B cell (primary cell): ENCODE measurements around the gene MCHR2. TPM values are rescaled to one million over a fixed set of nuclear protein-coding genes. Genes with fewer than 3 reads are reported as not detected.

ENCODE experiments used
- ATAC-seq: fragments of 200-7000 bp; cut with Tn5 transposase; one replicate; pipeline ENCODE4 v1.10.0; 2021; ENCODE audit warnings: low read depth, mild to moderate bottlenecking, moderate number of reproducible peaks, moderate library complexity
- CTCF ChIA-PET: fragments of 350-600 bp; sonication (Branson Sonifier 250); formaldehyde crosslinking; loops from one replicate; lab custom pipeline; 2021; ENCODE audit warnings: antibody characterized with exemption, inconsistent platforms; lab: Charles Lee
- POLR2A ChIA-PET: fragments of 350-600 bp; sonication (Branson Sonifier 250); formaldehyde crosslinking; loops from one replicate; lab custom pipeline; 2021; ENCODE audit warnings: antibody characterized with exemption; lab: Charles Lee
- DNase-seq: peaks from one replicate; pipeline ENCODE4 v3.0.0; 2013
- H2AFZ ChIP-seq: 2 replicates; pipeline ENCODE4 v1.6.1; 2012; ENCODE audit warnings: mild to moderate bottlenecking, low read depth, low read length; ENCODE audit not compliant: insufficient read depth, poor library complexity, severe bottlenecking
- H3K27ac ChIP-seq, 2 donors: 1 replicate in 1 of 2; 2 replicates in 1 of 2; pipeline ENCODE4 v1.5.1; 2012 to 2013; ENCODE audit warnings: low read length in 2 of 2, mild to moderate bottlenecking in 2 of 2, moderate library complexity in 1 of 2
- H3K27me3 ChIP-seq, 4 experiments: fragments of 200-600 bp in 1 of 4; sonication (generic) in 1 of 4; replicated peaks in 1 of 4; 1 replicate in 2 of 4; 2 replicates in 2 of 4; pipeline versions ENCODE4 v1.6.1 to v1.7.0; 2013 to 2016; ENCODE audit warnings: low read length in 3 of 4, mild to moderate bottlenecking in 2 of 4, mixed read lengths in 1 of 4, moderate library complexity in 1 of 4; ENCODE audit not compliant: insufficient read depth in 4 of 4, control insufficient read depth in 3 of 4; ENCODE audit errors: control extremely low read depth in 1 of 4
- H3K36me3 ChIP-seq, 2 experiments: replicated peaks in 1 of 2; 1 replicate in 1 of 2; 2 replicates in 1 of 2; pipeline versions ENCODE4 v1.6.1 to v1.7.1; 2013; ENCODE audit warnings: low read length in 1 of 2; ENCODE audit not compliant: insufficient read depth in 2 of 2, control insufficient read depth in 1 of 2; ENCODE audit errors: control extremely low read depth in 1 of 2, extremely low read depth in 1 of 2
- H3K4me1 ChIP-seq, 2 donors: fragments of 200-600 bp in 1 of 2; sonication (generic) in 1 of 2; 1 replicate in 1 of 2; 2 replicates in 1 of 2; pipeline versions ENCODE4 v1.5.1 to v1.6.1; 2013 to 2017; ENCODE audit warnings: low read length in 2 of 2; ENCODE audit not compliant: control insufficient read depth in 2 of 2, insufficient read depth in 2 of 2
- H3K4me2 ChIP-seq: replicated peaks from 2 replicates; pipeline ENCODE3; 2012; ENCODE audit warnings: mild to moderate bottlenecking, low read depth, low read length; ENCODE audit not compliant: poor library complexity, severe bottlenecking
- H3K4me3 ChIP-seq, 5 experiments: fragments of 200-600 bp in 1 of 5; sonication (generic) in 1 of 5; 1 replicate in 3 of 5; 2 replicates in 2 of 5; pipeline versions ENCODE4 v1.5.1 to v1.7.0; 2011 to 2016; ENCODE audit warnings: low read length in 4 of 5, mild to moderate bottlenecking in 4 of 5, low read depth in 2 of 5, control low read depth in 1 of 5, moderate library complexity in 1 of 5; ENCODE audit not compliant: insufficient read depth in 1 of 5; ENCODE audit errors: control extremely low read depth in 1 of 5, extremely low read depth in 1 of 5
- H3K79me2 ChIP-seq: fragments of 200-600 bp; sonication (generic); one replicate; pipeline ENCODE4 v1.6.0; 2016; ENCODE audit warnings: low read length; ENCODE audit not compliant: control insufficient read depth, insufficient read depth
- H3K9ac ChIP-seq: fragments of 200-600 bp; sonication (generic); 2 replicates; pipeline ENCODE4 v1.6.1; 2017; ENCODE audit warnings: mild to moderate bottlenecking, low read length, moderate library complexity
- H3K9me3 ChIP-seq, 3 donors: one replicate each; pipeline versions ENCODE4 v1.6.1 to v1.7.1; 2013; ENCODE audit warnings: low read length in 2 of 3; ENCODE audit not compliant: control insufficient read depth in 2 of 3, insufficient read depth in 1 of 3; ENCODE audit errors: control extremely low read depth in 1 of 3
- H4K20me1 ChIP-seq: 2 replicates; pipeline ENCODE4 v1.6.0; 2012; ENCODE audit warnings: mild to moderate bottlenecking, low read length; ENCODE audit not compliant: insufficient read depth, control insufficient read depth, poor library complexity, severe bottlenecking
- H3K27ac Mint-ChIP-seq: one replicate; pipeline ENCODE4 v1.8.0; 2021; ENCODE audit warnings: mixed read lengths
- H3K27me3 Mint-ChIP-seq: one replicate; pipeline ENCODE4 v1.8.0; 2021; ENCODE audit warnings: mixed read lengths
- H3K4me1 Mint-ChIP-seq: one replicate; pipeline ENCODE4 v1.8.0; 2021; ENCODE audit warnings: mixed read lengths
- H3K4me3 Mint-ChIP-seq: one replicate; pipeline ENCODE4 v1.8.0; 2021; ENCODE audit warnings: mixed read lengths
- H3K9me3 Mint-ChIP-seq: one replicate; pipeline ENCODE4 v1.8.0; 2022; ENCODE audit warnings: mixed read lengths; ENCODE audit not compliant: insufficient read depth
- EZH2 ChIP-seq: IDR thresholded peaks from 2 replicates; pipeline ENCODE4 v1.6.1; 2012; ENCODE audit warnings: borderline replicate concordance, low read depth, mild to moderate bottlenecking, moderate library complexity, low read length; ENCODE audit not compliant: insufficient read depth, poor library complexity, severe bottlenecking
- WGBS: methylation state at CpG from one replicate; pipeline ENCODE4 v1.1.5; 2013; ENCODE audit warnings: missing lambda C conversion rate; ENCODE audit not compliant: insufficient coverage; 5-methylcytosine and 5-hydroxymethylcytosine counted together
- intact Hi-C: fragments of 100-400 bp; cut with micrococcal nuclease; formaldehyde crosslinking; loops from one replicate; pipeline ENCODE4 v1.10.0; 2022
- polyA plus RNA-seq: library from polyadenylated mRNA; depleted of rRNA; stranded (reverse); fragments of >200 nt; gene quantifications from 2 replicates; pipeline ENCODE4 v1.2.3, GENCODE V29; 2012
- total RNA-seq, 2 donors: library from RNA; stranded (reverse); fragments of 120-200 nt in 1 of 2; gene quantifications; 1 replicate in 1 of 2; 2 replicates in 1 of 2; pipeline versions ENCODE4 v1.2.3 to v1.2.4, GENCODE V29; 2013 to 2022
- TF ChIP-seq, protein P1 (sequence below): fragments of 200-600 bp; IDR thresholded peaks from one replicate; pipeline ENCODE4 v1.8.0; 2022; ENCODE audit warnings: antibody characterized with exemption, mild to moderate bottlenecking

The MCHR2 gene
- total and polyA plus RNA-seq, 2 donors (not counting 1 experiment from before 2014, with no cell fraction given): not detected

DNA sequence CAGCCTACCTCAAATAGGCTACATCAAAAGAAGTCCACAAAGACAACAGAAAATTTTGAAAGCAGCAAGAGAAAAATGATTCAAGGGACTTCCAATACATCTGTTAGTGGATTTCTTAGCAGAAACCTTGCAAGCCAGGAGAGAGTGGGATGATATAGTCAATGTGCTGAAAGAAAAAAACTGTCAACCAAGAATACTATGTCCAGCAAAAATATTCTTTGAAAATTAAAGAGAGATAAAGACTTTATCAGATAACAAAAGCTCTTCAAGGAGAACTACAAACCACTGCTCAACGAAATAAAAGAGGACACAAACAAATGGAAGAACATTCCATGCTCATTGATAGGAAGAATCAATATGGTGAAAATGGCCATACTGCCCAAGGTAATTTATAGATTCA lies 34.0 kb downstream of the MCHR2 start:
- Histone ChIP-seq H3K4me2 (no peak overlapping the region), H3K9ac (no peak overlapping the region), H3K4me3 (no peak overlapping the region), H3K9me3 (peaks cover 0 to 16% (median 5%) of the 10 kb centered on the region in 3 donors), H3K27ac (no peak overlapping the region), H3K4me1 (no peaks in the 10 kb centered on the region), H3K36me3 (no peaks in the 10 kb centered on the region), H4K20me1 (no peaks in the 10 kb centered on the region), H2AFZ (no peak overlapping the region), H3K79me2 (no peaks in the 10 kb centered on the region), H3K27me3 (no peaks in the 10 kb centered on the region)
- intact Hi-C loops: no loop called here
- no peaks in the 10 kb centered on the region for H3K27me3 Mint-ChIP-seq
- DNase-seq (no peak), ATAC-seq (no peak)
- no peaks in the 10 kb centered on the region for H3K9me3 Mint-ChIP-seq
- no peaks in the 10 kb centered on the region for H3K4me1 Mint-ChIP-seq
- no CpG with 5 or more reads among the region's 1 CpG for WGBS
- no peak for TF ChIP-seq EZH2
- TF ChIP-seq, protein P1, sequence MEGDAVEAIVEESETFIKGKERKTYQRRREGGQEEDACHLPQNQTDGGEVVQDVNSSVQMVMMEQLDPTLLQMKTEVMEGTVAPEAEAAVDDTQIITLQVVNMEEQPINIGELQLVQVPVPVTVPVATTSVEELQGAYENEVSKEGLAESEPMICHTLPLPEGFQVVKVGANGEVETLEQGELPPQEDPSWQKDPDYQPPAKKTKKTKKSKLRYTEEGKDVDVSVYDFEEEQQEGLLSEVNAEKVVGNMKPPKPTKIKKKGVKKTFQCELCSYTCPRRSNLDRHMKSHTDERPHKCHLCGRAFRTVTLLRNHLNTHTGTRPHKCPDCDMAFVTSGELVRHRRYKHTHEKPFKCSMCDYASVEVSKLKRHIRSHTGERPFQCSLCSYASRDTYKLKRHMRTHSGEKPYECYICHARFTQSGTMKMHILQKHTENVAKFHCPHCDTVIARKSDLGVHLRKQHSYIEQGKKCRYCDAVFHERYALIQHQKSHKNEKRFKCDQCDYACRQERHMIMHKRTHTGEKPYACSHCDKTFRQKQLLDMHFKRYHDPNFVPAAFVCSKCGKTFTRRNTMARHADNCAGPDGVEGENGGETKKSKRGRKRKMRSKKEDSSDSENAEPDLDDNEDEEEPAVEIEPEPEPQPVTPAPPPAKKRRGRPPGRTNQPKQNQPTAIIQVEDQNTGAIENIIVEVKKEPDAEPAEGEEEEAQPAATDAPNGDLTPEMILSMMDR: no peak
- ChIA-PET CTCF (no interaction called here), POLR2A (no interaction called here)
- no peak overlapping the region for H3K27ac Mint-ChIP-seq
- H3K4me3 Mint-ChIP-seq: no peak overlapping the region

DNA sequence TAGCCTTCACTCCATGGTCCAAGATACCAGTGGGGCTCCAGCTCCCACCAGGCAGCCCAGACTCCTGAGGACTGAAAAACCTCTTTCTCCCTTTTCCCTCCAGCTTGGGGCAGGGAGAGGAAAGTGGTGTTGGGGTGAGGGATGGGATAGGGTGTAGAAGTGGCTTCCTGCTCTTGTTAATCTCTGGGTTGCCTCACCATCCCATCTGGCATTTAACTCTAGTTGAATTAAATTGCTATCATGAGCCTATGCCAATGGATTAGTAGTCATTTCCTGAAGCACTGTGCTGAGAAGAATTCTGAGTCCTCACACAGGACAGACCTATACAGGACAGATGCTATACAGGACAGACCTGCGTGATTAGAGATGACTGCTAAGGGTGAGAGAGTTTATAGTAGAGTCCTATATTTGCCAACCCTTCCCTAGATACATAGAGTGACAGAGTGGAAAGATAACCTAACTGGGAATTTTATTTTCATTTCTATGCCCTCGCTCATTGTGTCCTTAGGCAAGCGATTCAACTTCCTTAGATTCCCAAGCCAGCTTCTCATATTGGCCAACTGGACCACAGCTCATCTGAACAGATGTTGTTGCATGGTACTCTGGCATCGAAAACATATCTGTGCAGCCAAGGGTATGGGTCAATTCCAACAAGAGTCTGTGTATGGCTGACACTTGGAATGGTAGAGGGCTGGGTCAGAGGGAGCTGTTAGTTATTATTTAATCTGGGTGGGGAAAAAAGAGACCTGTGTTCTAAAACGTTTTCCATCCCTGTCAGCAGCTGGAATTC lies 42.8 kb downstream of the MCHR2 start:
- Histone ChIP-seq H3K9ac (no peak overlapping the region), H3K9me3 (no peaks in the 10 kb centered on the region), H3K27me3 (no peaks in the 10 kb centered on the region), H2AFZ (no peak overlapping the region), H3K27ac (no peak overlapping the region), H4K20me1 (no peaks in the 10 kb centered on the region), H3K4me2 (no peak overlapping the region), H3K4me3 (no peak overlapping the region), H3K79me2 (no peaks in the 10 kb centered on the region), H3K4me1 (no peaks in the 10 kb centered on the region), H3K36me3 (no peaks in the 10 kb centered on the region)
- ChIA-PET POLR2A (no interaction called here), CTCF (no interaction called here)
- intact Hi-C loops: no loop called here
- Mint-ChIP-seq H3K4me3 (no peak overlapping the region), H3K27me3 (peaks cover 4% of the 10 kb centered on the region), H3K9me3 (no peaks in the 10 kb centered on the region), H3K4me1 (no peaks in the 10 kb centered on the region), H3K27ac (no peak overlapping the region)
- ATAC-seq (no peak), DNase-seq (no peak)
- TF ChIP-seq, protein P1: no peak
- no peak for TF ChIP-seq EZH2
- 85% methylated on average over 2 of the region's 5 CpGs for WGBS
